Measurements from ENCODE around the gene MUC5AC.
"Not testable (repeated sequence)": the region's sequence is repeated elsewhere in the genome, so short reads cannot be mapped to it uniquely, and the experiment has no call there.

GRCh38 chr11:1250411-1250810 lies 92.7 kb downstream of the MUC5AC start:
- TF ChIP-seq CTCF (IDR thresholded peaks at IDR 0.05; ENCODE audit: borderline replicate concordance, extremely low read depth, low read length, poor library complexity, severe bottlenecking); EZH2 (IDR thresholded peaks at IDR 0.05; ENCODE audit: borderline replicate concordance, low read depth, low read length, severe bottlenecking): not testable (repeated sequence)

Data from DND-41 (cell line).